ENCODE measurements around the gene IGLL5.

DNA sequence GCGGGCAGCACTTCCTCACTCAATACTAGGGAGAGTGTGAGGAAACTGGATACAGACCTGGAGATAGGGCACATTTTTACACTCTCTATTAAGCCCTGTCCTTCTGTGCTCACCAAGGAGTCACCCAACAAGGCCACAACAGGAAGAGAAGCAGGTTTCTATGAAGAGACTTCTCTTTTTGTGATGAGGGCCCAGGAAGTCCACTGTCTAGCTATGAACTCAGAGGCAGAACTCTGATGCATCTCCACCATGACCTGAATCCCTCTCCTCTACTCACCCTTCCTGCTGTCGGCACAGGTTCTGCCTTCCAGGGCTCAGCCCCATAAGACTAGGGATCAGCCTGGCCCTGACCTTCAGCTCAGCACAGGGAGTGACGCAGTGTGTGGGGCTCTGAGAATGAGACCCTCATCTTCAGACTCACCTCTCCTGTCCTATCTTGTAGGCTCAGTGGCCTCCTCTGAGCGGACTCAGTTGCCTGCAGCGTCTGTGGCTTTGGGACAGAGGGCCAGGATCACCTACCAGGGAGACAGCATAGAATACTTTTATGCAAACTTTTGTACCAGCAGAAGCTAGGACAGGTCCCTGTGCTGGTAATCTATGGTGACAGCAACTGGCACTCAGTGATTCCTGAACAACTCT, 49.3 kb upstream of the IGLL5 start:
- TF ChIP-seq, protein P1, sequence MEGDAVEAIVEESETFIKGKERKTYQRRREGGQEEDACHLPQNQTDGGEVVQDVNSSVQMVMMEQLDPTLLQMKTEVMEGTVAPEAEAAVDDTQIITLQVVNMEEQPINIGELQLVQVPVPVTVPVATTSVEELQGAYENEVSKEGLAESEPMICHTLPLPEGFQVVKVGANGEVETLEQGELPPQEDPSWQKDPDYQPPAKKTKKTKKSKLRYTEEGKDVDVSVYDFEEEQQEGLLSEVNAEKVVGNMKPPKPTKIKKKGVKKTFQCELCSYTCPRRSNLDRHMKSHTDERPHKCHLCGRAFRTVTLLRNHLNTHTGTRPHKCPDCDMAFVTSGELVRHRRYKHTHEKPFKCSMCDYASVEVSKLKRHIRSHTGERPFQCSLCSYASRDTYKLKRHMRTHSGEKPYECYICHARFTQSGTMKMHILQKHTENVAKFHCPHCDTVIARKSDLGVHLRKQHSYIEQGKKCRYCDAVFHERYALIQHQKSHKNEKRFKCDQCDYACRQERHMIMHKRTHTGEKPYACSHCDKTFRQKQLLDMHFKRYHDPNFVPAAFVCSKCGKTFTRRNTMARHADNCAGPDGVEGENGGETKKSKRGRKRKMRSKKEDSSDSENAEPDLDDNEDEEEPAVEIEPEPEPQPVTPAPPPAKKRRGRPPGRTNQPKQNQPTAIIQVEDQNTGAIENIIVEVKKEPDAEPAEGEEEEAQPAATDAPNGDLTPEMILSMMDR (IDR thresholded peaks at IDR 0.05): no peak
- no peak for TF ChIP-seq POLR2A (IDR thresholded peaks at IDR 0.05)

Measured in heart left ventricle (tissue), 13 donors.